Measurements from ENCODE around the gene MSANTD3.

DNA sequence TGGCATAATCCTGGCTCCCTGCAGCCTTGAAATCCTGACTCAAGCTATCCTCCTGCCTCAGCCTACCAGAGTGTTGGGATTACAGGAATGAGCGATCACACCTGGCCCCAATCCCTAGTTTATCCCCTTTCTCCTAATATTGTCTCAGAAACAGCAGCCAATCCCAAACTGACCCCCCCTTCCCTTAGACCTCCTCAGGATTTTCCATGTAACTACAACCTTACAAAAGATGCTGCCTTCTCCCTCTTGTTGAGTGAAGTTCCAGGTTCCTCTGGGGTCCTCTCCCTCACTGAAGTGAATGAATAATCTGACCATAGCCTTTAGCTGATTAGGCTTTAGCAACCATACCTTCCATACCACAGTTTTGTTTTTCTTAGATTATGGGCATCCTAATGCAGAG, 25.9 kb upstream of the MSANTD3 start:
- TF ChIP-seq, protein P1, sequence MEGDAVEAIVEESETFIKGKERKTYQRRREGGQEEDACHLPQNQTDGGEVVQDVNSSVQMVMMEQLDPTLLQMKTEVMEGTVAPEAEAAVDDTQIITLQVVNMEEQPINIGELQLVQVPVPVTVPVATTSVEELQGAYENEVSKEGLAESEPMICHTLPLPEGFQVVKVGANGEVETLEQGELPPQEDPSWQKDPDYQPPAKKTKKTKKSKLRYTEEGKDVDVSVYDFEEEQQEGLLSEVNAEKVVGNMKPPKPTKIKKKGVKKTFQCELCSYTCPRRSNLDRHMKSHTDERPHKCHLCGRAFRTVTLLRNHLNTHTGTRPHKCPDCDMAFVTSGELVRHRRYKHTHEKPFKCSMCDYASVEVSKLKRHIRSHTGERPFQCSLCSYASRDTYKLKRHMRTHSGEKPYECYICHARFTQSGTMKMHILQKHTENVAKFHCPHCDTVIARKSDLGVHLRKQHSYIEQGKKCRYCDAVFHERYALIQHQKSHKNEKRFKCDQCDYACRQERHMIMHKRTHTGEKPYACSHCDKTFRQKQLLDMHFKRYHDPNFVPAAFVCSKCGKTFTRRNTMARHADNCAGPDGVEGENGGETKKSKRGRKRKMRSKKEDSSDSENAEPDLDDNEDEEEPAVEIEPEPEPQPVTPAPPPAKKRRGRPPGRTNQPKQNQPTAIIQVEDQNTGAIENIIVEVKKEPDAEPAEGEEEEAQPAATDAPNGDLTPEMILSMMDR (conservative IDR thresholded peaks at IDR 0.05): no peak
- TF ChIP-seq EZH2 (IDR thresholded peaks at IDR 0.05; ENCODE audit: low read depth): no peak

Measured in PC-9 (cell line).